ENCODE results near the gene PYDC1.

Gene PYDC1

DNA sequence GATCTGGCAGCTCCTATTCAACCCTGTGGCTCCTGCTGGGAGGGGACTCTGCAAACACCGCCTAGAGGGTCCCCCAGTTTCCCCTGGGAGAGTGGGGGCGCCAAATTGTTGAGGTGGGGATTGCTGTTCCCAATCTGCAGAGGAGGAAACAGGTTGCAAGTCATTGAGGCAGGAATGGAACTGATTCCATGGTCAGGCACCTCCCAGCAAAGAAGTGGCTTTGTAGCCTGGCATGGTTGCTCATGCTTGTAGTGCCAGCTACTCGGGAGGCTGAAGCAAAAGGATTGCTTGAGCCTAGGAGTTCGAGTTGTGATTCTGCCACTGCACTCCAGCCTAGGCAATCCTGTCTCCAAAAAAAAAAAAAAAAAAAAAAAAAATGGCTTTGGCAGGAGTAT lies 198 bp upstream of the PYDC1 start:
- Histone ChIP-seq H3K9ac (ENCODE audit: low read depth, low read length) (no peak overlapping the region), H3K4me3 (ENCODE audit: low read depth, low read length) (peak overlapping the region; percentile 79), H3K4me1 (ENCODE audit: control insufficient read depth, insufficient read depth, low read length) (peaks cover 5% of the 10 kb centered on the region), H3K9me3 (ENCODE audit: control insufficient read depth, insufficient read depth, low read length) (no peaks in the 10 kb centered on the region), H3K36me3 (ENCODE audit: control insufficient read depth, insufficient read depth, low read length) (no peaks in the 10 kb centered on the region), H3K27me3 (ENCODE audit: control insufficient read depth, insufficient read depth, low read length) (peaks cover 35% of the 10 kb centered on the region)

DNA sequence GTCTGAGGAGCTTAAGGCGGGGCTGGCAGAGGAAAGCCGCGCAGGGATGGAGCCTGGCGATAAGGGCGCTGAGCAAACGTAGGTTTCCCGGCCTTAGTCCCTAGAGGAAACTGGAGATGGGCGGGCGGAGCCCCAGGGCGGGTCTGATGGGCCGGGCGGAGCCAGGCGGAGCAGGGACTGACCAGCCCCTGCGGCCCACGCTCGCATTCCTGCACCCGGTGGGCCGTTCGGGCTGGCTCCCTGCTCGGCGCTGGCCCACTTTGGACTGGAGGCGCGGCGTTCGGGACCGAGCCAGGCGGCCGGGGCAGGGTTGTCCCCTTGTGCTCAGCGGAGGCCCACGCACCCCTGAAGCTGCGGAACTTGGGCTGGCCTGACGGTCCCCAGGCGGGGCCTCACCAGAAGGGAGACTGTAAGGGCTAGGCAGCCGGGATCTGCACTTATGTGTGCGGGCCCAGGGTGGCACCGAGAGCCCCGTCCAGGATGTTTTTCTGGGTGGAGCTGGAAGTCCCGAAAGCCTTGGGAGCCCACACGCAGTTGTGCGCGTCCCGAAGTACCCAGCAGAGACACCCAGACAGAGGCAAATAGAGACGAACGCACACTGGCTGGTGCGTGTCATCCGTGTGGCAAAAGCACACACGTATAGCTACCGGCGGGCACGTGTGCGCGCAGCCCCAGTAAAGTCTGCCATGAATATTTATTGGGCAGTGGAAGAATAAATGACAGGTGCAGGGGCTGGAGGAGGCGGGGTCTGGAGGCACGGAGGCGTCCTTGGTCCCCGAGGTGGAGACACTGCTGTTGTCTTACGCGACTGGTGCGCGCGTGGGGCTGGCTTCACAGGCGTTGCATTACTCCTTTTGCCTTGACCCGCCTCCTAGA lies 1.4 kb downstream of the PYDC1 start:
- Histone ChIP-seq H3K9me3 (ENCODE audit: control insufficient read depth, insufficient read depth, low read length) (no peaks in the 10 kb centered on the region), H3K9ac (ENCODE audit: low read depth, low read length) (no peak overlapping the region), H3K27me3 (ENCODE audit: control insufficient read depth, insufficient read depth, low read length) (peaks cover 33% of the 10 kb centered on the region), H3K4me3 (ENCODE audit: low read depth, low read length) (peak overlapping the region; percentile 79), H3K36me3 (ENCODE audit: control insufficient read depth, insufficient read depth, low read length) (no peaks in the 10 kb centered on the region), H3K4me1 (ENCODE audit: control insufficient read depth, insufficient read depth, low read length) (peaks cover 5% of the 10 kb centered on the region)

DNA sequence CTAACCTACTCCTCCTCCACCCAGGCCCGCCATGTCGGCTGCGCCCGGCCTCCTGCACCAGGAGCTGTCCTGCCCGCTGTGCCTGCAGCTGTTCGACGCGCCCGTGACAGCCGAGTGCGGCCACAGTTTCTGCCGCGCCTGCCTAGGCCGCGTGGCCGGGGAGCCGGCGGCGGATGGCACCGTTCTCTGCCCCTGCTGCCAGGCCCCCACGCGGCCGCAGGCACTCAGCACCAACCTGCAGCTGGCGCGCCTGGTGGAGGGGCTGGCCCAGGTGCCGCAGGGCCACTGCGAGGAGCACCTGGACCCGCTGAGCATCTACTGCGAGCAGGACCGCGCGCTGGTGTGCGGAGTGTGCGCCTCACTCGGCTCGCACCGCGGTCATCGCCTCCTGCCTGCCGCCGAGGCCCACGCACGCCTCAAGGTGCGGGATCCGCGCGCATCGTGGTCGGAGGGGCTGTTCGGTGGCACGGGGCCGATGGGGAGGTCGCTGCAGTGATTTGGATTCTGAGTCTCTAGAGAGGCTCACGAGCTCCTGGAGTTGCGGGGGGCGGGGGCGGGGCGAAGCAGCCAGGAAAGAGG lies 2.1 kb downstream of the PYDC1 start:
- H3K4me1 ChIP-seq (ENCODE audit: control insufficient read depth, insufficient read depth, low read length), result peaks cover 5% of the 10 kb centered on the region
- peaks cover 33% of the 10 kb centered on the region for H3K27me3 ChIP-seq (ENCODE audit: control insufficient read depth, insufficient read depth, low read length)
- peak overlapping the region; percentile 79 for H3K4me3 ChIP-seq (ENCODE audit: low read depth, low read length)
- no peaks in the 10 kb centered on the region for H3K9me3 ChIP-seq (ENCODE audit: control insufficient read depth, insufficient read depth, low read length)
- H3K36me3 ChIP-seq (ENCODE audit: control insufficient read depth, insufficient read depth, low read length), result no peaks in the 10 kb centered on the region
- H3K9ac ChIP-seq (ENCODE audit: low read depth, low read length), result peak overlapping the region; percentile 66

DNA sequence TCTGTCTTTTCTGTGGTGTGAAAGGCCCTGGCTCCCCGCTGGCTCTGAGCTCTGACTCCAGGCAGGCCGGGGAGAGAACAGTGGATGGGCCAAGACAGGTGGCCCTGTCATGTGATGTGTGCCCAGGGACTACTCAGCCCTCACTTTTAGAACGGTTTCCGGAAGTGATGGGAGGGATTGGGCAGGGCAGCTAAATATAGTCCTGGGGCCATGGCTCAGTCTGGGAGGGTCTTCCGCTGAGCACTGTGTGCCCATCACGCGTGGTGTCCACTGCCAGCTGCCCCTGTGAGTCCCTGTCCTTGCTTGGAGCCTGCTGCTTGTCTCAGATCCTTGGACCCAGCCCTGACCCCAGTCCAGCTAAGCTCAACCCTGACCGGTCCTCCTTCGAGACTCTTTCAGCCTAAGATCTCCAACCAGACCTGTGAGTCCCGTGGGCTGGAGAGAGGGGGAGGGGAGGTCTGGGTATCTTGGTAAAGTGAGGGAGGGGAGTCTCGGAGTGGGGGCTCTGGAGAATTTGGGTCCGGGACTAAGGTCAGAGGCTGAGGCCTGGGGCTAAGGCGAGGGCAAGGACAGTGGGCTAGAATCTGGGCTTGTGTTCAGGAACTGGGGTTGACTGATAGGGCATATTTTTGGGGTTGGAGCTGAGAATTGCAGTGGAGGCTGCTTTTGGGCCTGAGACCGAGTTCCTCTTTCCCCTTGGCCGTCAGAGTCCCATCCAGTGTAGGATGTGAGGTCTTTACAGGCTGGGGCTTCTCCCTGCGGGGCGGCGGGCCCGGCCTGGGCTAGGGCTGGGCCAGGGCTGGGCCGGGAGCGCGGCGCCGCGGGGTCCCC lies 2.8 kb downstream of the PYDC1 start, which contains the start of gene TRIM72:
Gene TRIM72, plus strand, starts transcription at position 243 of the 831 bp plus-strand sequence. CDS start 620 bp downstream, outside the sequence.
- no peaks in the 10 kb centered on the region for H3K36me3 ChIP-seq (ENCODE audit: control insufficient read depth, insufficient read depth, low read length)
- peak within 1 kb of the TSS; percentile 79 for H3K4me3 ChIP-seq (ENCODE audit: low read depth, low read length)
- no peaks in the 10 kb centered on the region for H3K9me3 ChIP-seq (ENCODE audit: control insufficient read depth, insufficient read depth, low read length)
- peak within 1 kb of the TSS; percentile 66 for H3K9ac ChIP-seq (ENCODE audit: low read depth, low read length)
- H3K27me3 ChIP-seq (ENCODE audit: control insufficient read depth, insufficient read depth, low read length), result peaks cover 33% of the 10 kb centered on the region
- peaks cover 5% of the 10 kb centered on the region for H3K4me1 ChIP-seq (ENCODE audit: control insufficient read depth, insufficient read depth, low read length)

DNA sequence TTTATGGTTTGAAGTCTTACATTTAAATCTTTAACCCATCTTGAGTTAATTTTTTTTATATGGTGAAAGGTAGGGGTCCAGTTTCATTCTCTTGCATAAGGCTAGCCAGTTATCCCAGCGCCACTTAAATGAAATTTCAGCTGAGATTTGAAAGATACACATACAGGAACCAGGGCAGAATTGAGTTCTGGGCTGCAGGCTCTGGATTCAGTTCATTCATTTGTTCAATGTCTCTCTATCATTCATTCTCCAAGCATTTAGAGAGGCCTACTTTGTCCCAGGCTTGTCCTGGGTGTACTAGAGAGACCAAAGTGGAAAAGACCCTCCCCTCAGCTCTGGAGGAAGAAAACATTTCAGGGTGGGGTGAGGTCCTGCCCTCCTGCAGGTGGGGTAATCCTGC lies 3.6 kb downstream of the PYDC1 start:
- Histone ChIP-seq H3K9ac (ENCODE audit: low read depth, low read length) (no peak overlapping the region), H3K4me3 (ENCODE audit: low read depth, low read length) (no peak overlapping the region), H3K27me3 (ENCODE audit: control insufficient read depth, insufficient read depth, low read length) (peaks cover 33% of the 10 kb centered on the region), H3K4me1 (ENCODE audit: control insufficient read depth, insufficient read depth, low read length) (peaks cover 5% of the 10 kb centered on the region), H3K9me3 (ENCODE audit: control insufficient read depth, insufficient read depth, low read length) (no peaks in the 10 kb centered on the region), H3K36me3 (ENCODE audit: control insufficient read depth, insufficient read depth, low read length) (no peaks in the 10 kb centered on the region)

DNA sequence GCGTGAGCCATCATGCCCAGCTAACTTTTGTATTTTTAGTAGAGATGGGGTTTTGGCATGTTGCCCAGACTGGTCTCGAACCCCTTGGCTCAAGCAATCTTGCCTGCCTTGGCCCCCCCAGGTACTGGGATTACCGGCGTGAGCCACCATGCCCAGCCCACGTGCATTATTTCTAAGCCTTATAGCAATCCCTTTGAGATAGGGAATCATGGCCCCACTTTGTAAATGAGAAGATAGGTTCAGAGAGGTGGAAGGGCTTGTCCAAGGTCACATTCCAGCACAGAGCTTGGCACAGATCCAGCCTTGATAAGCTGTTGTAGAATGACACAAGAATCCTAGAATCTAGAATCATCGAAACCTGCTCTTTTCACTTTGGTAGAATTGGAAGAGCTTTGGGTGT lies 10.2 kb downstream of the PYDC1 start:
- Histone ChIP-seq H3K9ac (ENCODE audit: low read depth, low read length) (no peak overlapping the region), H3K27me3 (ENCODE audit: control insufficient read depth, insufficient read depth, low read length) (peaks cover 4% of the 10 kb centered on the region), H3K4me1 (ENCODE audit: control insufficient read depth, insufficient read depth, low read length) (no peaks in the 10 kb centered on the region), H3K4me3 (ENCODE audit: low read depth, low read length) (no peak overlapping the region), H3K36me3 (ENCODE audit: control insufficient read depth, insufficient read depth, low read length) (no peaks in the 10 kb centered on the region), H3K9me3 (ENCODE audit: control insufficient read depth, insufficient read depth, low read length) (no peaks in the 10 kb centered on the region)

DNA sequence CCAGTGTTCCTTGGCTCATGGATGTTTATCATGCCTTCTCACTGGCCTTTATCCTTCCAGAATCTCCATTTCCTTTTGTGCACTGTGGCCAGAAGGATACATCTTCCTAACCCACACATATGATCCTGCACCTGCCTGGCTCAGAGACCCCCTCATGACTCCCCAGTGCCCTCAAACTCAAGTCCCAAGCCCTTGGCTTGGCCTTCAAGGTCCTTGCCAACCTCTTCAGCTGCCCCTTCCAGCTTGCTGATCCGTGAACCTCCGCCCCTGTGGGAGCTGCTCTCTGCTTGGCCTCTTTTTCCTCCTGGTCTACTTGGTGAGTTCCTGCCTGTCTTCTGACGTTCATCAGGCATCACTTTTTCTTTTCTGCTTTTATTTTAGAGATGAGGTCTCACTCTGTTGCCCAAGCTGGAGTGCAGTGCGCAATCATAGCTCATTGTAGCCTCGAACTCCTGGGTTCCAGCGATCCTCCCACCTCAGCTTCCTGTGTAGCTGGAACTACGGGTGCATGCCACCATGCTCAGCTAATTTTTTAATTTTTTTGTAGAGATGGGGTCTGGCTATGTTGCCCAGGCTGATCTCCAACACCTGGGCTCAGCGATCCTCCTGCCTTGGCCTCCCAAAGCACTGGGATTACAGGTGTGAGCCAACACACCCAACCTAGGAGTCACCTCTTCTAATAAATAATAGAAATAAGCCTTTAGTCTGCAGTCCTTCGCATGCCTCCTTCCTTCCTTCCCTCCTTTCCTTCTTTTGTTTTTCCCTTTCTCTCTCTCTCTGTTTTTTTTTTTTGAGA lies 11.9 kb downstream of the PYDC1 start:
- H3K4me1 ChIP-seq (ENCODE audit: control insufficient read depth, insufficient read depth, low read length), result peaks cover 6% of the 10 kb centered on the region
- H3K9me3 ChIP-seq (ENCODE audit: control insufficient read depth, insufficient read depth, low read length), result no peaks in the 10 kb centered on the region

DNA sequence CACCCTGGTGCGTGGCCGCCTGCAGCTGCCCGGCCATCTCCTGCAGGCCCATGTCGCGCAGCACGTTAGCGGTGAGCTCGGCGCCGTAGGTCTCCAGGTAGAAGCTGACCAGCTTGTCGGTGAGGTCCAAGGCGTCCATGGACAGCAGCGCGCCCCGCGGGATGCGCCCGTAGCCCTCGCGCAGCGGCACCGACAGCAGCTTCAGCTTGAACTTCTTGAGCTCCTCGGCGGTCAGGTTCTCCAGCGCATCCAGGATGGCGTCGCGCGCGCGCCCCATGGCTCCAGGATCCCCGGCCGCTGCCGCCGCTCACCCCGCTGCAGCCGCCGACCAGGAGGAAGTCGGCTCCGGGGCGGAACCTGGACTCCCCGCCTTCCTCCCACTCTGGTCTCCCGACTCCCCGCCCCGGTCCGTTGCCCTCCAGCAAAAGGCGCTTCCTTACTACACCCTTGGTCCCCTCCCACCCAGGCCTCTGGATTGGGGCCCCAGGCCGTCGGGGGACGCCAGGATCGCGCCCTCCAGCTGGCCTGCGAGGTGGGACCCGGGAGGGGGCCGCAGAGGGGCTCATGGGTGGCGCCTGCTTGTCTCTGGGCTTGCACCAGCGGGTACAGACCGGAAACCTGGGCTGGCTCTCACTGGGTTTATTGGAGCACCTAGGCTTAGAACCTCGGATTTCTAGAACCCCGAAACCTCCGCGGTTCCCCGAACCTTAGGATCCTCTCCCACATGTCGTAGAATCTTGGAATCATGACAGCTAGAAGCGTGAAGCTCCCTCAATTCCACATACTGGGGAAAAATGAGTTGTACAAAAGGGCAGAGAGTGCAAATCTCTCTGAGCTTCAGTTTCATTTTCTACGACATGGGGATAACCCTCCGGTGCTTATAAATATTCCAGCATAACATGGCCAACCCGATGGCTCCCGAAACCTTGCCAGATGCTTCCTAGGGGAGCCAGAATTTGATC lies 14.2 kb downstream of the PYDC1 start, which contains the start of gene PYCARD:
Gene PYCARD, minus strand, starts transcription at position 347 of the 962 bp plus-strand sequence. Its CDS starts 70 bp downstream, at position 277.
- Histone ChIP-seq H3K27me3 (ENCODE audit: control insufficient read depth, insufficient read depth, low read length) (peaks cover 4% of the 10 kb centered on the region), H3K4me1 (ENCODE audit: control insufficient read depth, insufficient read depth, low read length) (peaks cover 6% of the 10 kb centered on the region), H3K9ac (ENCODE audit: low read depth, low read length) (peak within 1 kb of the TSS; percentile 58), H3K9me3 (ENCODE audit: control insufficient read depth, insufficient read depth, low read length) (no peaks in the 10 kb centered on the region), H3K36me3 (ENCODE audit: control insufficient read depth, insufficient read depth, low read length) (peaks cover 6% of the 10 kb centered on the region), H3K4me3 (ENCODE audit: low read depth, low read length) (peak within 1 kb of the TSS; percentile 77)

More for the DNA sequence above, 11.9 kb downstream of the PYDC1 start:
- H3K4me3 ChIP-seq (ENCODE audit: low read depth, low read length), result no peak overlapping the region
- H3K9ac ChIP-seq (ENCODE audit: low read depth, low read length), result no peak overlapping the region
- H3K27me3 ChIP-seq (ENCODE audit: control insufficient read depth, insufficient read depth, low read length), result peaks cover 4% of the 10 kb centered on the region
- no peaks in the 10 kb centered on the region for H3K36me3 ChIP-seq (ENCODE audit: control insufficient read depth, insufficient read depth, low read length)

DNA sequence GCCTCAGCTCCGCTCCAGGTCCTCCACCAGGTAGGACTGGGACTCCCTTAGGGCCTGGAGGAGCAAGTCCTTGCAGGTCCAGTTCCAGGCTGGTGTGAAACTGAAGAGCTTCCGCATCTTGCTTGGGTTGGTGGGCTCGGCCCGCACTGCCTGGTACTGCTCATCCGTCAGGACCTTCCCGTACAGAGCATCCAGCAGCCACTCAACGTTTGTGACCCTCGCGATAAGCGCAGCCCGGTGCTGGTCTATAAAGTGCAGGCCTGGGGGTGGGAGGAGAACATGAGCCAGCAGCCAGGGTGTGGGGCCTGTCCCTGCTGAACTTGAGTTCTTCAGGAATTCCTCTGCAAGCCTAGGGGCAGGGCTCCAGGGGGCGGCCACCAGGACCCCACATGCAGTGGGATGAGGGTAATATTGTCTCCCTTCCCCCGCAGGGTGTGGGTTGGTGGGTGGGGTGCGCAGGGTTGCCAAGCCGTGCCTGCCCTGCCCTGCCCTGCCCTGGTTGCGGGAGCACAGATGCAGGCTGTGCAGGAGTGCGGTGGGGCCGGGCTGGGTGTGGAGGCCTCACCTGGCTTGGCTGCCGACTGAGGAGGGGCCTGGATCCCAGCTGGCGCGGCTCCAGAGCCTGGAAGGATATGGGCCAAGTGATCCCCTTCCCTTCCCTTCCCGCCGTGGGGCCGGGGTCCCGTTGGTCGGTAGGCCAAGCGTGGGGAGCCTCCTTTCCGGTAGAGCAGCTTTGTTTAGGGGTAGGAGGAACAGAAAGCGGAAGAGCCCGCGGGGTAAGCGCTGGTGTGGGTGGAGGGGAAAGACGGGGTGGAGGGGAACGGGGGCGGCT lies 15.1 kb downstream of the PYDC1 start:
- H3K36me3 ChIP-seq (ENCODE audit: control insufficient read depth, insufficient read depth, low read length), result peaks cover 6% of the 10 kb centered on the region
- H3K9ac ChIP-seq (ENCODE audit: low read depth, low read length), result peak overlapping the region; percentile 58
- H3K4me3 ChIP-seq (ENCODE audit: low read depth, low read length), result peak overlapping the region; percentile 77
- peaks cover 4% of the 10 kb centered on the region for H3K27me3 ChIP-seq (ENCODE audit: control insufficient read depth, insufficient read depth, low read length)
- peaks cover 6% of the 10 kb centered on the region for H3K4me1 ChIP-seq (ENCODE audit: control insufficient read depth, insufficient read depth, low read length)
- no peaks in the 10 kb centered on the region for H3K9me3 ChIP-seq (ENCODE audit: control insufficient read depth, insufficient read depth, low read length)
